ENCODE data around the gene MRPS21. TPM values are rescaled to one million over a fixed set of nuclear protein-coding genes. Genes with fewer than 3 reads are reported as not detected.
A peak's percentile ranks its signal among the peaks of the same experiment; 100 is the strongest.

The MRPS21 gene
- total RNA-seq, 1 donor from 2014 or later = 46.1 TPM

GRCh38 chr1:150259217-150259616 is 34.4 kb upstream of the MRPS21 start:
- ATAC-seq (no peak), DNase-seq (peak; percentile 60)
- Histone ChIP-seq H3K27ac (no peak overlapping the region), H3K9me3 (no peaks in the 10 kb centered on the region), H3K27me3 (peaks cover 5% of the 10 kb centered on the region), H3K36me3 (peaks cover under 1% of the 10 kb centered on the region), H3K4me3 (no peak overlapping the region), H3K4me1 (peaks cover 13% of the 10 kb centered on the region)
- intact Hi-C loops (cut with DNase I) = no loop called here
- no peak for TF ChIP-seq CTCF (IDR thresholded peaks at IDR 0.05)

GRCh38 chr1:150259758-150260669 is 33.6 kb upstream of the MRPS21 start:
- Histone ChIP-seq H3K4me3 (peak overlapping the region; percentile 2), H3K27me3 (peaks cover 5% of the 10 kb centered on the region), H3K36me3 (peaks cover 9% of the 10 kb centered on the region), H3K27ac (peak overlapping the region; percentile 60), H3K9me3 (no peaks in the 10 kb centered on the region), H3K4me1 (peaks cover 13% of the 10 kb centered on the region)
- no peak for TF ChIP-seq CTCF (IDR thresholded peaks at IDR 0.05)
- ATAC-seq (peak; percentile 84), DNase-seq (peak; percentile 83)
- intact Hi-C loops (cut with DNase I) = no loop called here

GRCh38 chr1:150261367-150261766 is 32.3 kb upstream of the MRPS21 start:
- peaks cover 22% of the 10 kb centered on the region for H3K36me3 ChIP-seq
- DNase-seq (peak; percentile 31), ATAC-seq (no peak)
- peaks cover 1% of the 10 kb centered on the region for H3K4me1 ChIP-seq
- intact Hi-C loops (cut with DNase I) = no loop called here
- no peak overlapping the region for H3K27ac ChIP-seq
- no peaks in the 10 kb centered on the region for H3K9me3 ChIP-seq
- no peak overlapping the region for H3K4me3 ChIP-seq
- no peak for TF ChIP-seq CTCF (IDR thresholded peaks at IDR 0.05)
- peaks cover 5% of the 10 kb centered on the region for H3K27me3 ChIP-seq

GRCh38 chr1:150262388-150263320 is 31.0 kb upstream of the MRPS21 start:
- intact Hi-C loops (cut with DNase I) = no loop called here
- Histone ChIP-seq H3K4me3 (no peak overlapping the region), H3K27ac (no peak overlapping the region), H3K36me3 (peaks cover 32% of the 10 kb centered on the region), H3K9me3 (no peaks in the 10 kb centered on the region), H3K4me1 (peaks cover 8% of the 10 kb centered on the region), H3K27me3 (peaks cover 5% of the 10 kb centered on the region)
- no peak for ATAC-seq
- DNase-seq = no peak
- no peak for TF ChIP-seq CTCF (IDR thresholded peaks at IDR 0.05)

- DNase-seq (no peak), ATAC-seq (no peak)
- Histone ChIP-seq H3K36me3 (peaks cover 32% of the 10 kb centered on the region), H3K4me1 (peaks cover 11% of the 10 kb centered on the region), H3K9me3 (no peaks in the 10 kb centered on the region), H3K27me3 (peaks cover under 1% of the 10 kb centered on the region), H3K27ac (no peak overlapping the region), H3K4me3 (no peak overlapping the region)
- intact Hi-C loops (cut with DNase I) = no loop called here
- no peak for TF ChIP-seq CTCF (IDR thresholded peaks at IDR 0.05)
Measured at GRCh38 chr1:150263549-150263948, 30.1 kb upstream of the MRPS21 start.

Measured in upper lobe of right lung (tissue), 1 donor.